ENCODE data around the gene FIBCD1. TPM values are rescaled to one million over a fixed set of nuclear protein-coding genes. Genes with fewer than 3 reads are reported as not detected.

The FIBCD1 gene
- total RNA-seq, 1 experiment from 2014 or later = 1.4 TPM

DNA sequence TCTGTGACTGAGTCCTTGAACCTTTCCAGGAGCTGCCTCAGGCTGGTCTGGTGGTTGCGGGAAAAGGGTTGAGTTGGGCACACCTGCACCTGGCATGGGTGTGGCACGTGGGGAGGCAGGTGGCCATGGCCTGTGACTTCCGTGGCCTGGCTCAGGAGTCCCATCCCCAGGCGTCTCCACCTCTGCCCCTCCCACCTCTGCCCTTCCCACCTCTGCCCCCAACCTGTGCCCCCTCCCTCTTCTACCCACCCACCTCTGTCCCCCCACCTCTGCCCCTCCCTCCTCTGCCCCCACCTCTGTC, 40.5 kb downstream of the FIBCD1 start:
- no peak for DNase-seq
- no peak overlapping the region for H3K4me3 Mint-ChIP-seq (ENCODE audit: low read depth, unreplicated experiment)
- H3K27ac Mint-ChIP-seq (ENCODE audit: unreplicated experiment) = no peak overlapping the region
- TF ChIP-seq CTCF (IDR thresholded peaks at IDR 0.05; ENCODE audit: unreplicated experiment) = no peak
- no TSS peak for BruUV-seq (replicated peaks)
- intact Hi-C loops (cut with micrococcal nuclease; ENCODE audit: unreplicated experiment) = no loop called here
- no peaks in the 10 kb centered on the region for H3K9me3 Mint-ChIP-seq (ENCODE audit: low read depth, unreplicated experiment)
- H3K4me1 Mint-ChIP-seq (ENCODE audit: low read depth, unreplicated experiment) = no peaks in the 10 kb centered on the region
- CTCF ChIA-PET = interaction anchor here (0.6 kb wide), 1 partner anchor 418 kb away, joined by 4 read pairs; no protein-coding TSS in a partner anchor
- no peaks in the 10 kb centered on the region for H3K36me3 Mint-ChIP-seq (ENCODE audit: insufficient read depth, unreplicated experiment)
- peaks cover 27% of the 10 kb centered on the region for H3K27me3 Mint-ChIP-seq (ENCODE audit: unreplicated experiment)

DNA sequence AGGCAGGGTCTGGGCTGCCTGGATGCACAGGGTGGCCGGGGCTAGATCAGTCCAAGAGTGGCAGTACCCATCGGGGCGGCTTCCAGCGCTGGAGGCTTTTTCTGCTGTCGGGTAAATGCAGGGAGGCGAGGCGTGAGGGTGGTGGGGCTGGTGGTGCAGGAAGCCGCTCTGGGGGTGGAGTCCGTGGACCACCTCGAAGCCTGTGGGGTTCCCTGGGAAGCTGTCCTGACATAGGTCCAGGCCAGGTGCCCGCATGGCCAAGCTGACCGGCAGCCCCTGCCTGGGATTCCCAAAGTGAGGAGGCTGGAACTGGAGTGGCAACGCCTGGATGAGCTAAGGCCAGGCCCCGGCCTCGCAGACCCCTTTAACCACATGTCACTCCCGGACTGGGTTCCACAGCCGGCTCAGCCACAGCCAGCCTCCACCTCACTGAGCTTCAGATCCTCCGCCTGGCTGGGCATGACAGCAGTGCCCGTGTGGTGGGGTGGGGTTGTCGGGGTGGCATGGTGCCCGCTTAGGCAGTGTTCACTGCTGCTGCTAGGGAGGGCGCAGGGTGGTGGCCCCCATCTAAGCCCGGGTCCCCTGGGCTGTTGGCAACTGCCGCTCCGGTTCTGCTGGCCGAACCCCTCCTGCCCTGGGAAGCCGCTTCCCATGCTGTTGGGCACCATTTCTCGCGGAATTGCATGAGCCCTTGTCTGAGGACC, 41.0 kb downstream of the FIBCD1 start:
- Mint-ChIP-seq H3K36me3 (ENCODE audit: insufficient read depth, unreplicated experiment) (no peaks in the 10 kb centered on the region), H3K27ac (ENCODE audit: unreplicated experiment) (no peak overlapping the region), H3K4me1 (ENCODE audit: low read depth, unreplicated experiment) (no peaks in the 10 kb centered on the region), H3K4me3 (ENCODE audit: low read depth, unreplicated experiment) (no peak overlapping the region), H3K27me3 (ENCODE audit: unreplicated experiment) (peaks cover 22% of the 10 kb centered on the region), H3K9me3 (ENCODE audit: low read depth, unreplicated experiment) (no peaks in the 10 kb centered on the region)
- intact Hi-C loops (cut with micrococcal nuclease; ENCODE audit: unreplicated experiment) = loop anchor here (2.0 kb wide), 1 partner anchor 43 kb away; no protein-coding TSS in a partner anchor
- BruUV-seq (replicated peaks) = no TSS peak
- CTCF ChIA-PET = interaction anchor here (0.6 kb wide), 1 partner anchor 419 kb away, joined by 4 read pairs; no protein-coding TSS in a partner anchor
- TF ChIP-seq CTCF (IDR thresholded peaks at IDR 0.05; ENCODE audit: unreplicated experiment) = no peak
- DNase-seq = no peak

GRCh38 chr9:130897105-130897751, 41.8 kb downstream of the FIBCD1 start:
- Mint-ChIP-seq H3K27me3 (ENCODE audit: unreplicated experiment) (peaks cover 22% of the 10 kb centered on the region), H3K36me3 (ENCODE audit: insufficient read depth, unreplicated experiment) (no peaks in the 10 kb centered on the region), H3K27ac (ENCODE audit: unreplicated experiment) (no peak overlapping the region), H3K4me1 (ENCODE audit: low read depth, unreplicated experiment) (no peaks in the 10 kb centered on the region), H3K9me3 (ENCODE audit: low read depth, unreplicated experiment) (no peaks in the 10 kb centered on the region), H3K4me3 (ENCODE audit: low read depth, unreplicated experiment) (no peak overlapping the region)
- DNase-seq = no peak
- no peak for TF ChIP-seq CTCF (IDR thresholded peaks at IDR 0.05; ENCODE audit: unreplicated experiment)
- BruUV-seq (replicated peaks) = no TSS peak
- CTCF ChIA-PET = no interaction called here
- intact Hi-C loops (cut with micrococcal nuclease; ENCODE audit: unreplicated experiment) = loop anchor here (2.0 kb wide), 1 partner anchor 44 kb away; no protein-coding TSS in a partner anchor

- H3K27ac Mint-ChIP-seq (ENCODE audit: unreplicated experiment) = no peak within 1 kb of the TSS
- intact Hi-C loops (cut with micrococcal nuclease; ENCODE audit: unreplicated experiment) = loop anchor here (2.0 kb wide), 1 partner anchor 44 kb away; no protein-coding TSS in a partner anchor
These were observed 42.6 kb downstream of the FIBCD1 start, which contains the start of gene QRFP for GRCh38 chr9:130896233-130897014. TSS of gene QRFP (minus strand) at chr9:130896812. CDS start at chr9:130893838, 2,974 bp downstream.

More at GRCh38 chr9:130896233-130897014, 42.6 kb downstream of the FIBCD1 start, which contains the start of gene QRFP:
- Mint-ChIP-seq H3K27me3 (ENCODE audit: unreplicated experiment) (peaks cover 22% of the 10 kb centered on the region), H3K4me1 (ENCODE audit: low read depth, unreplicated experiment) (no peaks in the 10 kb centered on the region), H3K36me3 (ENCODE audit: insufficient read depth, unreplicated experiment) (no peaks in the 10 kb centered on the region), H3K9me3 (ENCODE audit: low read depth, unreplicated experiment) (no peaks in the 10 kb centered on the region), H3K4me3 (ENCODE audit: low read depth, unreplicated experiment) (no peak within 1 kb of the TSS)
- no TSS peak for BruUV-seq (replicated peaks)
- CTCF ChIA-PET = no interaction called here
- peak; percentile 52 for DNase-seq
- TF ChIP-seq CTCF (IDR thresholded peaks at IDR 0.05; ENCODE audit: unreplicated experiment) = peak; percentile 29

All from Calu3 (cell line).